Mesothelial cell of epicardium (in vitro differentiated cells): ENCODE data around the gene TSSK6. TPM values are rescaled to one million over a fixed set of nuclear protein-coding genes. Genes with fewer than 3 reads are reported as not detected.

ENCODE experiments used
- DNase-seq, 2 experiments: peaks; one replicate each; pipeline ENCODE4 v3.0.0; 2021; ENCODE audit warnings: low spot score in 2 of 2; ENCODE audit not compliant: unreplicated experiment in 2 of 2
- H3K27ac Mint-ChIP-seq: 2 replicates; pipeline ENCODE4 v1.8.0; 2021; ENCODE audit warnings: mixed read lengths
- H3K27me3 Mint-ChIP-seq: 2 replicates; pipeline ENCODE4 v1.8.0; 2021; ENCODE audit warnings: low read depth, mixed read lengths
- H3K36me3 Mint-ChIP-seq: 2 replicates; pipeline ENCODE4 v1.8.0; 2021; ENCODE audit warnings: mixed read lengths
- H3K4me1 Mint-ChIP-seq: 2 replicates; pipeline ENCODE4 v1.8.0; 2021; ENCODE audit warnings: mixed read lengths
- H3K4me3 Mint-ChIP-seq: 2 replicates; pipeline ENCODE4 v1.8.0; 2021; ENCODE audit warnings: mild to moderate bottlenecking, moderate library complexity, mixed read lengths
- H3K9me3 Mint-ChIP-seq: 2 replicates; pipeline ENCODE4 v1.8.0; 2021; ENCODE audit warnings: mixed read lengths
- total RNA-seq: library from RNA; stranded (reverse); gene quantifications from 3 replicates; pipeline ENCODE4 v1.2.1, GENCODE V29; 2021
- TF ChIP-seq, protein P1 (sequence below): fragments of 200-600 bp; sonication (generic); IDR thresholded peaks from one replicate; pipeline ENCODE4 v1.5.0; 2021; ENCODE audit warnings: antibody characterized with exemption; ENCODE audit not compliant: unreplicated experiment

TSSK6 gene
- total RNA-seq, 1 donor from 2014 or later: 2.1 TPM

DNA sequence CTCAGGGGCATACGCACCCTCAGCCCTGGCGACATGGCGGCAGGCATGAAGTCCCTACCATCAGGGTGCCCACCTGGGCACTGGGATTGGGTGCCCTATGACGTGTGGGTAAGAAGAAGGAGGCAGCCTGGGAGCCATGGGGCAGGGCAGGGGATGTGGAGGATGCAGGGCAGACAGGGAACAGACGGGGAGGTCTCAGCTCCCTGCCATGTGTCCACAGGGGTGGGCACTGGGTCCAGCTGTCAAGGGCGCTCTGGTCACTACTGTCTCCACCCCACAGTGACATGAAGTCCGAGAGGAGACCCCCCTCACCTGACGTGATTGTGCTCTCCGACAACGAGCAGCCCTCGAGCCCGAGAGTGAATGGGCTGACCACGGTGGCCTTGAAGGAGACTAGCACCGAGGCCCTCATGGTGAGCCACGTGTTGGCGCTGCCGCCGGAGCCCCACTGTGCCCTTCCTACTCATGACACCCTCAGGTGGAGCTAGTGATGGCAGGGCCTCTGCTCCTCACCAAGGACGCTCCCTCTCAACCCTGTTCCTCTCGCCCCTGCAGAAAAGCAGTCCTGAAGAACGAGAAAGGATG is 23.2 kb downstream of the TSSK6 start:
- H3K9me3 Mint-ChIP-seq: no peaks in the 10 kb centered on the region
- peaks cover 13% of the 10 kb centered on the region for H3K36me3 Mint-ChIP-seq
- no peaks in the 10 kb centered on the region for H3K27me3 Mint-ChIP-seq
- DNase-seq: no peak
- TF ChIP-seq, protein P1, sequence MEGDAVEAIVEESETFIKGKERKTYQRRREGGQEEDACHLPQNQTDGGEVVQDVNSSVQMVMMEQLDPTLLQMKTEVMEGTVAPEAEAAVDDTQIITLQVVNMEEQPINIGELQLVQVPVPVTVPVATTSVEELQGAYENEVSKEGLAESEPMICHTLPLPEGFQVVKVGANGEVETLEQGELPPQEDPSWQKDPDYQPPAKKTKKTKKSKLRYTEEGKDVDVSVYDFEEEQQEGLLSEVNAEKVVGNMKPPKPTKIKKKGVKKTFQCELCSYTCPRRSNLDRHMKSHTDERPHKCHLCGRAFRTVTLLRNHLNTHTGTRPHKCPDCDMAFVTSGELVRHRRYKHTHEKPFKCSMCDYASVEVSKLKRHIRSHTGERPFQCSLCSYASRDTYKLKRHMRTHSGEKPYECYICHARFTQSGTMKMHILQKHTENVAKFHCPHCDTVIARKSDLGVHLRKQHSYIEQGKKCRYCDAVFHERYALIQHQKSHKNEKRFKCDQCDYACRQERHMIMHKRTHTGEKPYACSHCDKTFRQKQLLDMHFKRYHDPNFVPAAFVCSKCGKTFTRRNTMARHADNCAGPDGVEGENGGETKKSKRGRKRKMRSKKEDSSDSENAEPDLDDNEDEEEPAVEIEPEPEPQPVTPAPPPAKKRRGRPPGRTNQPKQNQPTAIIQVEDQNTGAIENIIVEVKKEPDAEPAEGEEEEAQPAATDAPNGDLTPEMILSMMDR: no peak
- H3K4me1 Mint-ChIP-seq: peaks cover 33% of the 10 kb centered on the region
- no peak overlapping the region for H3K4me3 Mint-ChIP-seq
- H3K27ac Mint-ChIP-seq: no peak overlapping the region

DNA sequence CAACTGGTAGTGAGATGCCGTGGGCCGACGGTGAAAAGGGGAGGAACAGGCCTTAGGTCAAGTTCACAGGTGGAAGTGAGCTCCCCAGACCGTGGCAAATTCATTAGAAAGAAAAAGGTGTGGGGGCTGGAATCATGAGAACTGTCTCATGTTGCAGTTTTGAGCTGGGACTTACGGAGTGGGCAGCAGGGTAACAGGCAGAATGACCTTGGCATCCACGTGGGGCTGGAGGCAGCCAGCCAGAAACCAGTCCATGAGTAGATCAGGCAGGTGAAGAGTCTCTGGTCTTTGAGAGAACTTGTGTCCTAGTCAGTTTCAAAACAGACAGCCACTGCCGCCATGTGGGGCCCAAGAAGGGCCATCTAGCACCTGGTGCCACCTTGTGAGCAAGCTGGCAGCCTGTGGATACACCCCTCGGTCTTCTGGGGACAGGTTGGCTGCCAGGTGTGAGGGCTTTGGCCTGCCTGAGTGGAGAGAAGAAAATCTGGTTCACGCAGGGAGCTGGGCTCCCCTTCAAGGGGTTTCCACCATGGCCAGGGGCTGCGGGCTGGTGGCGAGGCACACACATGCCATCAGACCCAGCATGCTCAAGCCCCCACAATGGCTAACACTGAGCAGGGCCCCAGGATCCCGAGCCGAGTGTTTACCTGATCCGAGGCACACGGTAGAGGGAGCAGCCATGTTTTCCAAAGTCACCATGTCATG is 23.9 kb downstream of the TSSK6 start:
- H3K27ac Mint-ChIP-seq: no peak overlapping the region
- TF ChIP-seq, protein P1: no peak
- peaks cover 39% of the 10 kb centered on the region for H3K4me1 Mint-ChIP-seq
- no peak for DNase-seq
- H3K36me3 Mint-ChIP-seq: peaks cover 10% of the 10 kb centered on the region
- H3K4me3 Mint-ChIP-seq: no peak overlapping the region
- no peaks in the 10 kb centered on the region for H3K27me3 Mint-ChIP-seq
- H3K9me3 Mint-ChIP-seq: no peaks in the 10 kb centered on the region

DNA sequence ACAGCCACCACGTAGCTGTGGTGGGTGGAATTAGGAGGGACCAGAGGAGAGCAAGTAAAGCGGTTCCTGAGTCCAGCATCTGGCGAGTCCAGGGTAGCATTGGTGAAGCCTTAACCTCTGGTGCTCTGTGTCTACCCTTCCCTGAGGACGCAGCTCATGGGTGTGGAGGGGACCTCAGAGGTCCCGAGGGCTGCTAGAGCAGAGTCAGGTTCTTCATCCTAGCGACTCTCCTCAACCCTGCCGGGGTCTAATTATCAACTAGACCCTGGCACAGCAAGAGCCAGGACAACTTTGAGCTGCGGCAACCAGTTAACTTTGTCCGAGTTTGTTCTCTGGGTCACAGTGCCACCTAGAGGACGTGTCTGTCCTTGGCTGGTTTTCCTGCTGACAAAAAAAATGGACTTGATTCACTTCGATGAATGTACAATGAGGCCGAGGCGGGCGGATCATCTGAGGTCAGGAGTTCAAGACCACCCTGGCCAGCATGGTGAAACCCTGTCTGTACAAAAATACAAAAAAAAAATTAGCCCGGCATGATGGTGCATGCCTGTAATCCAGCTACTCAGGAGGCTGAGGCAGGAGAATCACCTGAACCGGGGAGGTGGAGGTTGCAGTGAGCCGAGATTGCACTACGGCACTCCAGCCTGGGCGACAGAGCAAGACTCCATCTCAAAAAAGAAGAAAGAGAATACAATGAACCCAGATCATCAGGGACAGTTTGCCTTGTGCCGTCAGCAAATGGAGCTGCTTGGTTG is 25.0 kb downstream of the TSSK6 start:
- no peaks in the 10 kb centered on the region for H3K9me3 Mint-ChIP-seq
- peaks cover 50% of the 10 kb centered on the region for H3K4me1 Mint-ChIP-seq

DNA sequence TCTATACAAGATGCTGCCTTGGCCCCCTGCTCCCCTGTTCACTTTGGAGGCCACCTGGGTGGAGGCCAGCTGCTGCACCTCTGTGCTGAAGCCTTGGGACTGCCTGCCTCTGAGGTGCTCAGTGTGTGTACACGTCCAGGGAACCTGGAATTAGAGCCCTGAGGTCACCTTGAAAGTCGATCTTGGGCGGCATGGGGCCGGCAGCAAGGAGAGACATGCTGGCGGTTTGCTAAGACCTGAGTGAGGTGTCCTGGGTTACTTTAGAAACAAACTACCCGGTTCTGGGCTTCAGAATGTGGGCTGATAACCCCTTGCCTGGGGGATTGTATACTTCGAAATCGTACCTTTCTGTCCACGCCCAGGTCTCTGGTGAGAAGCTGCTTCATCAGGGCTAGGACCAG is 25.5 kb downstream of the TSSK6 start:
- no peak for DNase-seq
- H3K27ac Mint-ChIP-seq: peak overlapping the region; percentile 97
- TF ChIP-seq, protein P1: no peak
- peaks cover 3% of the 10 kb centered on the region for H3K36me3 Mint-ChIP-seq
- no peak overlapping the region for H3K4me3 Mint-ChIP-seq
- H3K9me3 Mint-ChIP-seq: no peaks in the 10 kb centered on the region
- no peaks in the 10 kb centered on the region for H3K27me3 Mint-ChIP-seq
- peaks cover 56% of the 10 kb centered on the region for H3K4me1 Mint-ChIP-seq

More for the DNA sequence above, 25.0 kb downstream of the TSSK6 start:
- TF ChIP-seq, protein P1: peak; percentile 78
- Mint-ChIP-seq H3K27ac (peak overlapping the region; percentile 97), H3K36me3 (peaks cover 4% of the 10 kb centered on the region), H3K27me3 (no peaks in the 10 kb centered on the region), H3K4me3 (no peak overlapping the region)
- peak in 1 of 2 experiments; percentile 79 for DNase-seq

DNA sequence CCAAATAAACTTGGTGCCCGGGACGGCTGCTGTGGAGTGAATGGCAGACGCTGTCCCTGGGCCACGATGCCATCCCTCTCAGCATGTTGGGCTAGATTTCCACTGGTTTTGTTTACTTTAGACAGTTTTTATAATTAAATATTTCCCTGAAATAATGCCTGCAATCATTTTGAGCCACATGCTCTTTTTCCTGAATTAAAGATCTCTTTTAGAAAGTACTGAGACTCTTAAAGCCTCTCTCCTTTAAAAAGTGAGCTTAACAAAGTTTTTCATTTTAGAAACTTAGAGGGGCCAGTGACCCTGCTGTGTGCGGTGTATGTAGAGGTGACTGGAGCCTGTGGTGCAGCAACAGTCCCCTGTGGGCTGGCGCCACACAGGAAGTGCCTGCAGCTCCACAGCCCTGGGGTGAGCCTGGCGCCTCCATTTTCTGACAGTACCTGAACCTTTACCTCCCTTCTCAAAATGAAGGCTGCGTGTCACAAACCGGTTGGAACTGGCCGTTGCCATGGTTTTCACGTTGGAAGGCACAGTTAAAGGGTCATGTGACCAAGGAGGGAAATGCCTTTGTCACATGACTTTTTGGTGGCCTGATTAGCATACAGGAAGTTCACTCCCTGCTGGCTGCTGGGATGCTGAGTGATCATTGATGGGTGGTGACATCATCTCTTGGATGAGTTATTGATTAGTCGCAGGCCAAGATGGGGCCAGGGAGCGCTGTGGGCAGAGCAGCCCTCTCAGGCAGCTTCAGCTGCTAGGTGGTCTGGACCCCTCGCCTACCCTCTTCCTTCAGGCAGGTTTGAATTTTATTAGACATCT is 26.3 kb downstream of the TSSK6 start:
- DNase-seq: peak in 1 of 2 experiments; percentile 69
- H3K9me3 Mint-ChIP-seq: no peaks in the 10 kb centered on the region
- H3K27ac Mint-ChIP-seq: peak overlapping the region; percentile 97
- peak overlapping the region; percentile 36 for H3K4me3 Mint-ChIP-seq
- TF ChIP-seq, protein P1: no peak
- H3K27me3 Mint-ChIP-seq: no peaks in the 10 kb centered on the region
- H3K36me3 Mint-ChIP-seq: no peaks in the 10 kb centered on the region
- H3K4me1 Mint-ChIP-seq: peaks cover 59% of the 10 kb centered on the region
